Activated CD8-positive, alpha-beta memory T cell treated with anti-CD3 and anti-CD28 coated beads, Interleukin-2, amount 50 U/mL, for 4 hours (primary cell): Measurements from ENCODE around the gene LMTK2.
"Not testable (repeated sequence)": the region's sequence is repeated elsewhere in the genome, so short reads cannot be mapped to it uniquely, and the experiment has no call there.

ENCODE experiments used
- DNase-seq: peaks from one replicate; pipeline ENCODE4 v3.0.0-alpha.2; 2020

The LMTK2 gene

GRCh38 chr7:98205162-98205845 is 98.6 kb downstream of the LMTK2 start:
- no peak for DNase-seq

- DNase-seq, result no peak
These were observed 100.0 kb downstream of the LMTK2 start for GRCh38 chr7:98206451-98207330.

DNA sequence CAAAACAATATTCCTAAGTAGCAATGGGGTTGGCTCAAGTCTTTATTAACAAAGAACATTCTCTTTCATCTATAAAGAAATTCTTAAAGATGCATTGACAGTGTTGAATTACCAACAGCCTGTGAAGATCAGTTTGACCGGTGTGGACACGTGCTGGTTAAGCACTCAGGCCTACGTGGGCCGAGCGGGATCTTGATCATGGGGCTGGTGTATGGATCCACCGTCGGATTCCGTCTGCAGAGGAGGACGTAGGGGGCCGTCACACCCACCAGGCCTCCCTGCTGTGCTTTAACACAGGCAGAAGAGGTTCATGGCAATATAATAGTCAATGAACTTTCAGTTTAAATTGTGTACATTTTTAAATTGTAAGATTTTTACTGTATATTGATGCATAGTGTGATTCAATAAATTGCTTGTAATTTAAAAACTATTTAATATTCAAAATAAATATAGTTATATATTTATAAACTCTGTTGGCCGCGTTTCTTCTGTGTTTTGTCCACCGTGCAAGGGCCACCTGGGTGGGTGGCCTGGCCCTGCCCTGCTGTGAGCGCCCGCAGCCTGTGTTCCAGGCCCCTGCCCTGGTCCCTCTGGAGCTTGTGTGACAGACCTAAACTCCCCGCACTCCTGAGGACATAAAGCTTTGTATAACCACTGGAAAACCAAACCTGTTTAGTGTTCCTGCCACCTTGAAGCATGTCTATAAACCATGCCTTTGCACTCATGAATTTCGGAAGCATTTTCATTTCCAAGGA is 102.7 kb downstream of the LMTK2 start:
- DNase-seq, result no peak

GRCh38 chr7:98210513-98211220 is 104.0 kb downstream of the LMTK2 start:
- DNase-seq, result no peak

DNA sequence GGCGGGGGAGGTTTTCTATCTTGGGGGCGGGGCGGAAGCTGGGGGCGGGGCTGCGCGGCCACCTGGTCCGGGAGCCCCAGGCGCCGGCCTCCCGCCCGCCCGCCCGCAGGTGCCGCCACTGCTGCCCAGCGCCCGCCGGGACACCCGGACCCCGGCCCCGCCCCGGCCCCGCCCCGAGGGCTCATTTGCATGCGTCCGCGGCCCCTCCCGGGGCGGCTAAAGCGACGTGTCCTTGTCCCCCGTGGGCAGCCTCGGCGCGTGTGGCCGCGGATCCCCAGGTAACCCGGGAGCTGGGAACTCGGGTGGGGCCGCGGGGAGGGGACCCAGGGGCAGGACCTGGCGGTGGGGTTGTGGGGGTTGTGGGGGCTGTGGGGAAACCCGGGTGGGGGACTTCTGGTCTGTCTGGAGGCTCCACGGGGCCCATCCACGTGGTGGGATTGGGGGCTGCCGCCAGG is 104.6 kb downstream of the LMTK2 start, which contains the start of gene BHLHA15:
TSS of gene BHLHA15 (plus strand) at position 219 of the 455 bp plus-strand sequence. CDS start 871 bp downstream, outside the sequence.
- DNase-seq, result no peak

- DNase-seq, result no peak
These were observed 105.2 kb downstream of the LMTK2 start for GRCh38 chr7:98211676-98212531.

GRCh38 chr7:98212532-98213041 is 105.9 kb downstream of the LMTK2 start:
- DNase-seq, result no peak

DNA sequence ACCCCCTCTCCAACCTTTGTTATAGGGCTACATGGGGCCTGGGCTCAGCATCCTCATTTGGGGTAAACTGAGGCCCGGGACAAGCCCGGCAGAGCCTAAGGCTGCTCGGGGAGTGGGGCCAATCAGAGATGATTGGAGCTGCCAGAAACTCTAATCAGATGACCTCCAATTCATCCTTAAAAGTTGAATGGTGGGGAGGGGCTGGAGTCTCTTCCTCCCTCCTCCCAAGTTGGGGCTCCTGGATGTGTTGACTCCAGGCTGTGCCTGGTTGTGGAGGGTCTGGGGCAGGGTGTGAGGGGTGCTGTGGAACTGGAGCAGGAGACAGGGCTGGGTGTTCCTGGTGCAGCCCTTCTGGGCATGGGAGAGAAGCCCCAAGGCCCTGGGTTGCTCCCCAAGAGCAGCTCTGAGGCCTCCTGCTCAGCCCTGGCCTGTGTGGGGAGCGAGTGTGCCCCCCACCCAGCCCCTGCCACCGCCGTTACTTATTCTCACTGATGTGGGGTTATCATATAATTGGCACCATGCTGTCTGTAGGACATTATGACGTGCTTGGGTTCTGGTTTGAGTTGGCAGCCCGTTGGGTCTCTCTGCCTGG is 106.7 kb downstream of the LMTK2 start:
- no peak for DNase-seq

DNA sequence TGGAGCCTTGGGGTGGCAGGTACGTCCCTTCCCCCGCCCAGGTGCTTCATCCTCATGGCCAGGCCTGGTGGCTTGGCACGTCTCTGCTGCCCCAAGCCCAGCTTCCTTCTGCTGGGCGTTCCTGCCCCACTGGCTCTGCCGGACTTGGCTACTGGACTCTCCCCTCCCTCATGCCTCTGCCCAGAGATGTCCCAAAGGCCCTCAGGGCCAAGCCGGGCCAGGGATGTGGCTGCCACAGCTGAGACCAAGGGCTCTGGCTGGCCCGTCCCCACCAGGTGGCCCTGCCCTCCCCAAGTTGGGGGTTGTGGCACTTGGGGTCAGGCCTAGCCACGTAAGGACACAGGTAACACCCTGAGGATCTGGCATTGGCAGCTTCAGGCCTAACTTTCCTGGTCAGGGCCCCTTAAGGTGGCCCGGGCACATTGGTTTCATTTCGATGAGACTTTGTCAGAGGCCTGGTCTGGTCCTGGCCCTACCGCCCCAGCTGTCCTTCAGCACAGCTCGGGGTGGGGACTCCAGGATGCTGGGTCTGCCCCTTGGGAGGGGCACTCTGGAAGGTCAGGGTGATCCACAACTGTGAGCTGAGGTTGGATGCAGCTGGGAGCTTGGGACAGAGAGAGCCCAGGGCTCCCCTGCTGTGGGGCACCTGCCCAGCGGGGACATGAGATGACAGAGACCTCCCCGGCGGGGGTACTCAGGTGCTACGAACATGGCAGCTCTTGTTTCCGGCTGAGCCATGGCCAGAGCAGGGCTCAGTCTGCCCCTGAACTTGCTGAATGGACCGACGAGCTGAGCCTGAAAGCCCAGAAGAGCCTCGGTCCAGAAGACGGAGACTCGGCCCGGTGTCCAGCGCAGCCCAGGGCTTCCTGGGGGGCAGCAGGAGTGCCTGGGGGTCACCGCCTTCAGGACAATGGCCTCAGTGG is 107.5 kb downstream of the LMTK2 start:
- DNase-seq, result no peak

GRCh38 chr7:98214811-98215321 is 108.2 kb downstream of the LMTK2 start:
- DNase-seq, result no peak

- no peak for DNase-seq
These were observed 109.2 kb downstream of the LMTK2 start for GRCh38 chr7:98215561-98216495.

- no peak for DNase-seq
These were observed 110.4 kb downstream of the LMTK2 start for GRCh38 chr7:98216941-98217622.

DNA sequence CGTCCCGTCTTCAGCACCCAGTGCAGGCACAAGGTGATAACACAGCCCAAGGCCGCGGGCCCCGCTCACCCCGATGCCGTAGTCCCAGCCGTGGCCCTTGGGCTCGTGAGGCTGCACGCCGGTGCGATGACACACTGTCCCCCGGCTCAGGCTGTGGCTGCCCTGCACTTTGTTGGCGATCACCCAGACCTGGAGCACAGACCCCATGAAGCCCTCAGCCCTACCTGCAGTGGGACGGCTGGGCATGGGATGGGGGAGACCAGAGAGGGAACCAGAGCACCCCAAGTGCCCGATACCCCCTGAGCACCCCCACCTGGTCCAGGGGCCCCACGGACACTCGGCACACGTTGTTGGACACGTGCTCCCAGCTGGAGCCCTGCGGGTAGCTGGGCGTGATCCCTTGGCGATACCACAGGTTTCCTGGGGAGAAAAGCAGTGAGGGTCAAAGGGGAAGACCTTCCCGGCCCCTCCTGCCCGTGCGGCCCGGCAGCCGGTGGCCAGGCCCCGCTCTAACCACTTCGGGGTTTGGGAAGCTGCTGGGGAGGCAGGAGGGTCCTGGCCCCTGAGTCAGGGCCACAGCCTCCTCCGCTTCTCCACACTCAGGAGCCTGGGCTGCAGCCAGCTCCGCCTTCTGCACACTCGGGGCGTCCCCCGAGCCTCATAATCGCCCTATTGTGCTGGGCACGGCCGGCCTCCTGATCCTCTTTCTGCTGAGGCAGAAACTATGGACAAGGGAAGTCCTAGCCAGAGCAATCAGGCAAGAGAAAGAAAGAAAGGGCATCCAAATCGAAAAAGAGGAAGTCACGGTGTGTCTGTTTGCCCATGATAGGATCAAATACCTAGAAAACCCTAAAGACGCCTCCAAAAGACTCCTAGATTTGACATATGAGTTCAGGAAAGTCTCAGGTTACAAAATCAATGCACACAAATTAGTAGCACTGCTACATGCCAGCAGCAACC is 111.2 kb downstream of the LMTK2 start:
- no peak for DNase-seq

- DNase-seq, result not testable (repeated sequence)
These were observed 112.7 kb downstream of the LMTK2 start for GRCh38 chr7:98219382-98219781.

GRCh38 chr7:98221611-98222532 is 115.2 kb downstream of the LMTK2 start:
- DNase-seq, result no peak
